NCI-H345 (cell line): ENCODE results near the gene MNX1.

Experiments used
- DNase-seq: peaks from one replicate; lab custom pipeline; 2025; lab: John Stamatoyannopoulos, UW

MNX1 gene

GRCh38 chr7:157014635-157015555, 4.4 kb upstream of the MNX1 start:
- DNase-seq, result no peak

- no peak for DNase-seq
These were observed 3.4 kb upstream of the MNX1 start for GRCh38 chr7:157013602-157014549.

GRCh38 chr7:157013101-157013500, 2.6 kb upstream of the MNX1 start:
- DNase-seq, result no peak

- DNase-seq, result no peak
These were observed 1.7 kb upstream of the MNX1 start for GRCh38 chr7:157012113-157012547.

- DNase-seq, result peak; percentile 39
These were observed 1.1 kb upstream of the MNX1 start for GRCh38 chr7:157011333-157012112.

GRCh38 chr7:157009778-157010587, 480 bp downstream of the MNX1 start:
- DNase-seq, result peak; percentile 26

GRCh38 chr7:157009170-157009777, 1.2 kb downstream of the MNX1 start:
- DNase-seq, result peak; percentile 26

GRCh38 chr7:157008206-157009169, 2.0 kb downstream of the MNX1 start:
- DNase-seq, result no peak

GRCh38 chr7:157007470-157008066, 2.9 kb downstream of the MNX1 start:
- DNase-seq, result no peak

- DNase-seq, result no peak
These were observed 3.5 kb downstream of the MNX1 start for GRCh38 chr7:157006829-157007469.

GRCh38 chr7:157006205-157006747, 4.2 kb downstream of the MNX1 start:
- DNase-seq, result no peak

GRCh38 chr7:157005456-157006204, 4.8 kb downstream of the MNX1 start:
- no peak for DNase-seq

- DNase-seq, result no peak
These were observed 5.7 kb downstream of the MNX1 start for GRCh38 chr7:157004521-157005455.

- no peak for DNase-seq
These were observed 6.5 kb downstream of the MNX1 start for GRCh38 chr7:157003756-157004520.

GRCh38 chr7:157003445-157003755, 7.1 kb downstream of the MNX1 start:
- no peak for DNase-seq
